Natural killer cell (primary cell): Measurements from ENCODE around the gene C6orf52. TPM values are rescaled to one million over a fixed set of nuclear protein-coding genes. Genes with fewer than 3 reads are reported as not detected.
A peak's percentile ranks its signal among the peaks of the same experiment; 100 is the strongest.

Experiments used
- ATAC-seq, 3 donors: fragments of 150-1000 bp in 2 of 3; fragments of 200-7000 bp in 1 of 3; cut with Tn5 transposase; 1 replicate in 1 of 3; 2 replicates in 2 of 3; pipeline ENCODE4 v1.10.0; 2021; ENCODE audit warnings: mild to moderate bottlenecking in 2 of 3, moderate library complexity in 2 of 3
- DNase-seq, 2 donors: peaks; one replicate each; pipeline versions ENCODE4 v3.0.0 to v3.0.0-alpha.2; 2013 to 2021; ENCODE audit warnings: mixed read lengths in 1 of 2
- H3K27ac ChIP-seq: one replicate; pipeline ENCODE4 v1.5.1; 2013; ENCODE audit warnings: mild to moderate bottlenecking, low read length
- H3K27me3 ChIP-seq: one replicate; pipeline ENCODE4 v1.6.1; 2013; ENCODE audit warnings: low read length; ENCODE audit not compliant: control insufficient read depth, insufficient read depth
- H3K36me3 ChIP-seq: one replicate; pipeline ENCODE4 v1.6.1; 2013; ENCODE audit warnings: low read length; ENCODE audit not compliant: control insufficient read depth, insufficient read depth
- H3K4me1 ChIP-seq: one replicate; pipeline ENCODE4 v1.6.1; 2013; ENCODE audit warnings: low read length; ENCODE audit not compliant: control insufficient read depth, insufficient read depth
- H3K4me3 ChIP-seq: one replicate; pipeline ENCODE4 v1.5.1; 2013; ENCODE audit warnings: low read length
- H3K9me3 ChIP-seq: one replicate; pipeline ENCODE4 v1.6.1; 2013; ENCODE audit warnings: low read length; ENCODE audit not compliant: control insufficient read depth, insufficient read depth
- H3K27ac Mint-ChIP-seq, 2 donors: one replicate each; pipeline ENCODE4 v1.8.0; 2022; ENCODE audit warnings: mild to moderate bottlenecking in 2 of 2, mixed read lengths in 2 of 2, moderate library complexity in 1 of 2
- H3K27me3 Mint-ChIP-seq, 2 donors: one replicate each; pipeline ENCODE4 v1.8.0; 2022; ENCODE audit warnings: low read depth in 2 of 2, mixed read lengths in 2 of 2
- H3K36me3 Mint-ChIP-seq: one replicate; pipeline ENCODE4 v1.8.0; 2022; ENCODE audit warnings: mixed read lengths
- H3K4me1 Mint-ChIP-seq, 2 donors: one replicate each; pipeline ENCODE4 v1.8.0; 2022; ENCODE audit warnings: mixed read lengths in 2 of 2
- H3K4me3 Mint-ChIP-seq: one replicate; pipeline ENCODE4 v1.8.0; 2022; ENCODE audit warnings: mild to moderate bottlenecking, moderate library complexity, mixed read lengths
- H3K9me3 Mint-ChIP-seq, 2 donors: one replicate each; pipeline ENCODE4 v1.8.0; 2022; ENCODE audit warnings: mixed read lengths in 2 of 2
- WGBS: methylation state at CpG from one replicate; pipeline ENCODE4 v1.1.7; 2013; ENCODE audit warnings: missing lambda C conversion rate; ENCODE audit not compliant: insufficient coverage; 5-methylcytosine and 5-hydroxymethylcytosine counted together
- intact Hi-C: fragments of 100-400 bp; cut with micrococcal nuclease; formaldehyde crosslinking; loops from one replicate; pipeline ENCODE4 v1.14.2; 2022
- total RNA-seq, 4 donors: library from RNA; stranded (reverse); fragments of 120-200 nt in 1 of 4; gene quantifications; one replicate each; pipeline versions ENCODE4 v1.2.3 to v1.2.4, GENCODE V29; 2013 to 2022
- TF ChIP-seq, protein P1 (sequence below): fragments of 200-600 bp; IDR thresholded peaks from one replicate; pipeline ENCODE4 v1.8.0; 2022; ENCODE audit warnings: antibody characterized with exemption

Gene C6orf52
- total RNA-seq, 3 donors from 2014 or later (not counting 1 experiment from before 2014, with no cell fraction given), result 0.58 to 0.91 TPM; not detected in 1

DNA sequence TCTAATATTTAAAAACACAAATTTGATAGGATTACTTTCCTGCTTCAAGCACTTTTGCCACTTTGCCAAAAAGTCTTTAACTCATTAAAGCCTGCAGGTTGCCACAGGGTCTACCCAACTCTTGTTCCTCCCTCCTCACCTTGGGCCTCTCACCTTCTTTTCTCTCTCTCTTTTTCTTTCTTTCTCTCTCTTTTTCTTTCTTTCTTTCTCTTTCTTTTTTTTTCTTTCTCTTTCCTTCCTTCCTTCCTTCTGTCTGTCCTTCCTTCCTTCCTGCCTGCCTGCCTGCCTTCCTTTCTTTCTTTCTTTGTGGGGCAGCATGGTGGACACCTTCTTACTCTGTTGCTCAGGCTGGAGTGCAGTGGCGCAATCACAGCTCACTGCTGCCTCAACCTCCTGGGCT lies 50.2 kb downstream of the C6orf52 start:
- H3K9me3 Mint-ChIP-seq, result no peaks in the 10 kb centered on the region
- intact Hi-C loops, result no loop called here
- H3K27me3 Mint-ChIP-seq, result peaks cover 21 to 26% of the 10 kb centered on the region in 2 donors
- H3K4me3 Mint-ChIP-seq, result no peak overlapping the region
- WGBS, result 100% methylated on average over 1 of the region's 1 CpG
- DNase-seq, result no peak
- no peak for ATAC-seq
- no peaks in the 10 kb centered on the region for H3K27me3 ChIP-seq
- no peaks in the 10 kb centered on the region for H3K36me3 ChIP-seq
- H3K36me3 Mint-ChIP-seq, result no peaks in the 10 kb centered on the region
- H3K4me1 ChIP-seq, result no peaks in the 10 kb centered on the region
- H3K9me3 ChIP-seq, result no peaks in the 10 kb centered on the region
- no peak overlapping the region for H3K27ac Mint-ChIP-seq
- no peak overlapping the region for H3K27ac ChIP-seq
- TF ChIP-seq, protein P1, sequence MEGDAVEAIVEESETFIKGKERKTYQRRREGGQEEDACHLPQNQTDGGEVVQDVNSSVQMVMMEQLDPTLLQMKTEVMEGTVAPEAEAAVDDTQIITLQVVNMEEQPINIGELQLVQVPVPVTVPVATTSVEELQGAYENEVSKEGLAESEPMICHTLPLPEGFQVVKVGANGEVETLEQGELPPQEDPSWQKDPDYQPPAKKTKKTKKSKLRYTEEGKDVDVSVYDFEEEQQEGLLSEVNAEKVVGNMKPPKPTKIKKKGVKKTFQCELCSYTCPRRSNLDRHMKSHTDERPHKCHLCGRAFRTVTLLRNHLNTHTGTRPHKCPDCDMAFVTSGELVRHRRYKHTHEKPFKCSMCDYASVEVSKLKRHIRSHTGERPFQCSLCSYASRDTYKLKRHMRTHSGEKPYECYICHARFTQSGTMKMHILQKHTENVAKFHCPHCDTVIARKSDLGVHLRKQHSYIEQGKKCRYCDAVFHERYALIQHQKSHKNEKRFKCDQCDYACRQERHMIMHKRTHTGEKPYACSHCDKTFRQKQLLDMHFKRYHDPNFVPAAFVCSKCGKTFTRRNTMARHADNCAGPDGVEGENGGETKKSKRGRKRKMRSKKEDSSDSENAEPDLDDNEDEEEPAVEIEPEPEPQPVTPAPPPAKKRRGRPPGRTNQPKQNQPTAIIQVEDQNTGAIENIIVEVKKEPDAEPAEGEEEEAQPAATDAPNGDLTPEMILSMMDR, result no peak
- H3K4me1 Mint-ChIP-seq, result peaks cover 6 to 10% of the 10 kb centered on the region in 2 donors
- H3K4me3 ChIP-seq, result no peak overlapping the region

DNA sequence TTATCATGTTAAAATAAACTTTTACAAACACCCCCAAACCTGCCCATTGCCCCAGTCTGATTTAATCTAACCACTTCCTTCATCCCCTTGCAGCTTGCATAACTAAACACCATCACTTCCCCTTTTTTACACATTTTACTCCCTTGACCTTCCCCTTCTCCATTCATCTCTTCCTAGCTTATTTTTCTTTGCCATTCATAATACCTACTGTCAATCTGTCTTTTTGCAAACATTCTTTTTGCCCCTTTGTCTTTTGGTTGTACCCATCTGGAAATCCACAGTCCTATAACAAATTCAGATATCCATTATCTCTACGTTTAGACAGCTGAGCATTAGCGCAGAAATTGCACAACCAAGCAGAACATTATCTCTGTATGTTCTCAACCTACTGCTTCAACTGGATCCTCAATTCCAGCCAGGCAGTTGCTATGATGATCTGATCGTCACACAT lies 51.2 kb downstream of the C6orf52 start:
- Histone ChIP-seq H3K36me3 (no peaks in the 10 kb centered on the region), H3K4me3 (no peak overlapping the region), H3K27ac (no peak overlapping the region), H3K27me3 (no peaks in the 10 kb centered on the region), H3K4me1 (no peaks in the 10 kb centered on the region), H3K9me3 (no peaks in the 10 kb centered on the region)
- no peak for DNase-seq
- peaks cover 6 to 10% of the 10 kb centered on the region in 2 donors for H3K4me1 Mint-ChIP-seq
- TF ChIP-seq, protein P1, result no peak
- no peak overlapping the region for H3K27ac Mint-ChIP-seq
- intact Hi-C loops, result no loop called here
- peak in 1 of 3 donors; percentile 62 for ATAC-seq
- H3K36me3 Mint-ChIP-seq, result no peaks in the 10 kb centered on the region
- WGBS, result 12% methylated on average over 3 of the region's 3 CpGs
- H3K27me3 Mint-ChIP-seq, result peaks cover 21 to 26% of the 10 kb centered on the region in 2 donors
- no peak overlapping the region for H3K4me3 Mint-ChIP-seq
- H3K9me3 Mint-ChIP-seq, result no peaks in the 10 kb centered on the region

DNA sequence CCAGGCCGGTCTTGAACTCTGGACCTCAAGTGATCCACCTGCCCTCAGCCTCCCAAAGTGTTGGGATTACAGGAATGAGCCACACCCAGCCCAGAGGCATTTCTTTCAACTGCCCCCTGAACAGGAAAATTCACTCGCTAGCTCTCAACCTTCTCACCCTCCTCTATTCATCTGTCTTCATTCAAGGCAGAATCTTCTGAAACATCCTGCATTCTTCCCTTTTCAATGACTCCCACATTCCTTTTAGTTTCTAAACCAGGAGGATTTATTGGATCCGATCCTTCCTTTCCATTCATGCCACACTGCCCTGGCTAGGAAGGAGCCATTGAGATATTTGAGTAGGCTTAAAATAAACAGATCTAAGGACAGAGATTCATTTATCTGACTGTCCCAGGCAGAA lies 52.9 kb downstream of the C6orf52 start:
- no peaks in the 10 kb centered on the region for H3K9me3 ChIP-seq
- TF ChIP-seq, protein P1, result no peak
- H3K27ac ChIP-seq, result no peak overlapping the region
- intact Hi-C loops, result no loop called here
- DNase-seq (no peak), ATAC-seq (no peak)
- WGBS, result 91% methylated on average over 2 of the region's 3 CpGs
- no peaks in the 10 kb centered on the region for H3K4me1 ChIP-seq
- Mint-ChIP-seq H3K27me3 (peaks cover 21 to 33% of the 10 kb centered on the region in 2 donors), H3K36me3 (no peaks in the 10 kb centered on the region), H3K27ac (no peak overlapping the region), H3K4me3 (no peak overlapping the region), H3K9me3 (no peaks in the 10 kb centered on the region), H3K4me1 (peaks cover 6 to 10% of the 10 kb centered on the region in 2 donors)
- no peaks in the 10 kb centered on the region for H3K36me3 ChIP-seq
- H3K4me3 ChIP-seq, result no peak overlapping the region
- H3K27me3 ChIP-seq, result no peaks in the 10 kb centered on the region

DNA sequence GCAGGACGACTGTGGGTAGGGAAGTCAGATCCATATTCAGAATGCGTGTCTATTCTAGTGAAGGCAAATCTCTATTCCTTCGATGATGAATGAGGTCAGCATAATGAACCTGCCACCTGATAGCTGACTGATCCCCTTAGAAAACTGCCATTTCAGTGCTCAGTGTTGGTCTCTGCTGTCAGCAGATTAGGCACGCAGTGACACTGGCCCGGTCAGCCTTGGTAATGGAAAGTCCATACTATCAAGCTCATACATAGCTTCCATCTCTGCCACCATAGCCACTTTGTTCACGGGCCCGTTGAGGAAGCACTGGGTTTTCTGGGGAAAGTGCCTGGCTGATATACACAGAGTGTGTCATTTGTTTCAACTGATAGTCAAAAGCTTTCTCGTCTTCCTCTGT lies 54.0 kb downstream of the C6orf52 start:
- intact Hi-C loops, result no loop called here
- Mint-ChIP-seq H3K27ac (no peak overlapping the region), H3K4me3 (no peak overlapping the region), H3K36me3 (no peaks in the 10 kb centered on the region), H3K27me3 (peaks cover 21 to 33% of the 10 kb centered on the region in 2 donors), H3K9me3 (no peaks in the 10 kb centered on the region), H3K4me1 (peaks cover 6 to 10% of the 10 kb centered on the region in 2 donors)
- TF ChIP-seq, protein P1, result no peak
- Histone ChIP-seq H3K27me3 (no peaks in the 10 kb centered on the region), H3K9me3 (no peaks in the 10 kb centered on the region), H3K36me3 (no peaks in the 10 kb centered on the region), H3K27ac (no peak overlapping the region), H3K4me1 (no peaks in the 10 kb centered on the region), H3K4me3 (no peak overlapping the region)
- ATAC-seq (no peak), DNase-seq (no peak)
- 97% methylated on average over 8 of the region's 8 CpGs for WGBS
